ENCODE measurements around the gene GFRA1. TPM values are rescaled to one million over a fixed set of nuclear protein-coding genes. Genes with fewer than 3 reads are reported as not detected.

The GFRA1 gene
- total and polyA plus RNA-seq, 2 of the 4 experiments (the other 2 are of a cell fraction) = 9.1 to 9.3 TPM

- no peak overlapping the region for H3K4me3 ChIP-seq (ENCODE audit: insufficient read depth, low read depth, low read length)
- no peaks in the 10 kb centered on the region for H3K27me3 ChIP-seq (ENCODE audit: control insufficient read depth, insufficient read depth, low read length)
- no peak overlapping the region for H3K14ac ChIP-seq (replicated peaks; ENCODE audit: low read depth, low read length)
- ATAC-seq (ENCODE audit: low read depth) (no peak), DNase-seq (peak; percentile 35)
- H2AFZ ChIP-seq (replicated peaks; ENCODE audit: low read length, poor library complexity) = no peak overlapping the region
- no peak overlapping the region for H2AK5ac ChIP-seq (ENCODE audit: low read depth, low read length)
- no peak overlapping the region for H3K56ac ChIP-seq (ENCODE audit: extremely low read depth, insufficient read depth, low read length)
- no peak overlapping the region for H3K23ac ChIP-seq (ENCODE audit: low read depth, low read length)
- no peak overlapping the region for H3K9ac ChIP-seq (ENCODE audit: low read depth, low read length)
- no peak overlapping the region for H3K4me2 ChIP-seq (ENCODE audit: low read depth, low read length)
- no peak overlapping the region for H2BK5ac ChIP-seq (ENCODE audit: low read depth, low read length, poor library complexity, severe bottlenecking)
- H3K27ac ChIP-seq (ENCODE audit: insufficient read depth, low read length) = no peak overlapping the region
- no peak overlapping the region for H2BK15ac ChIP-seq (ENCODE audit: low read depth, low read length)
- TF ChIP-seq ELK1 (IDR thresholded peaks at IDR 0.05; ENCODE audit: borderline replicate concordance, low read depth, low read length) (no peak), USF2 (IDR thresholded peaks at IDR 0.05; ENCODE audit: low read depth, low read length) (peak; percentile 44)
- no peaks in the 10 kb centered on the region for H3K79me1 ChIP-seq (ENCODE audit: low read depth in 1 of 2, low read length in 2 of 2)
- H4K20me1 ChIP-seq (ENCODE audit: insufficient read depth, low read length) = no peaks in the 10 kb centered on the region
- in situ Hi-C loops (cut with MboI; ENCODE audit: low sequenced_read_pairs) (no loop called here), intact Hi-C loops (cut with micrococcal nuclease) (no loop called here), dilution Hi-C loops (cut with HindIII; ENCODE audit: low sequenced_read_pairs, unreplicated experiment) (no loop called here)
- no peak overlapping the region for H2AK9ac ChIP-seq (replicated peaks; ENCODE audit: low read depth, low read length, poor library complexity)
- peaks cover 2% of the 10 kb centered on the region; the same call in 1 of the 2 replicates for H3K9me3 ChIP-seq (ENCODE audit: control insufficient read depth, insufficient read depth, low read length)
- no peak overlapping the region for H3K18ac ChIP-seq (ENCODE audit: low read depth, low read length)
- no peak overlapping the region for H4K5ac ChIP-seq (ENCODE audit: low read depth, low read length)
- no peak overlapping the region for H4K91ac ChIP-seq (ENCODE audit: insufficient read depth, low read depth, low read length)
- H2BK120ac ChIP-seq (ENCODE audit: low read depth, low read length) = no peak overlapping the region
- no TSS peak for BruUV-seq (replicated peaks)
- H4K8ac ChIP-seq (ENCODE audit: low read depth in 2 of 2, low read length in 2 of 2) = no peak overlapping the region
- no peaks in the 10 kb centered on the region for H3K4me1 ChIP-seq (ENCODE audit: control insufficient read depth, insufficient read depth, low read length)
- POLR2A ChIA-PET (ENCODE audit: unreplicated experiment) = no interaction called here
- no peak overlapping the region for H3K4ac ChIP-seq (ENCODE audit: low read depth, low read length)
- H2BK20ac ChIP-seq (ENCODE audit: low read depth, low read length) = no peak overlapping the region
- H3K9me1 ChIP-seq (ENCODE audit: insufficient read depth, low read length) = no peaks in the 10 kb centered on the region
- no peaks in the 10 kb centered on the region for H3K36me3 ChIP-seq (ENCODE audit: control insufficient read depth, insufficient read depth, low read length)
- CTCF ChIA-PET = no interaction called here
- WGBS, 2 experiments (ENCODE audit: extremely low coverage in 2 of 2, insufficient read length in 1 of 2) = 0% methylated on average over 1 of the region's 4 CpGs; no CpG with 5 or more reads in 1 of the 2 experiments
Observed at GRCh38 chr10:116080553-116080952, 192.5 kb downstream of the GFRA1 start.
